ENCODE results near the gene ANKDD1A.

The ANKDD1A gene

DNA sequence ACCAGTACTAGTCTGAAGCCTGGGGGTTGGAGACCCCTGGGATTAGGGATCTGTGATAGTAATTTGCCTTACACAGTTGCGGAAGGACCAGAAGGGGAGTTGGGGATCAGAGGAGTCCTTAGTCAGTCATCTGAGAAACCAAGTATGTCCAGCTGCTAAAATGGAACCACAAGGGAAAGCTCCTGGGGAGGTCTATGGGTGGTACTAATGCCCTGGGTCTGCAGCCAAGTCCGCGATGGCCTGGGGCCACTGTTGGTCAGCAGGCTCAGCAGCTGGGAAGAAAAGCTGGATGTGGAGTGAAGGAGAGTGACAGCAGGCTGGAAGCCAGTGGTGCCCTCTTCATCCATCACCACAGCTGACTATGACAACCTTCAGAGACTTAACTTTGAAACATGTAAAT, 2.2 kb upstream of the ANKDD1A start:
- WGBS (ENCODE audit: extremely low coverage, insufficient coverage, insufficient read length): no CpG with 5 or more reads among the region's 3 CpGs
- H3K4me1 ChIP-seq (ENCODE audit: control insufficient read depth in 1 of 2, insufficient read depth in 2 of 2, low read length in 2 of 2): peaks cover 5 to 12% of the 10 kb centered on the region in 2 experiments

GRCh38 chr15:64912379-64913325, 950 bp downstream of the ANKDD1A start:
- no peak overlapping the region for H2AK5ac ChIP-seq (ENCODE audit: low read length)
- H3K4me3 ChIP-seq (ENCODE audit: low read depth, low read length): no peak overlapping the region
- H2BK12ac ChIP-seq (ENCODE audit: low read length): no peak overlapping the region
- no peak overlapping the region for H2BK5ac ChIP-seq (ENCODE audit: low read depth, low read length, poor library complexity)
- no peak overlapping the region for H3K18ac ChIP-seq (ENCODE audit: low read length)
- H3K4me2 ChIP-seq (ENCODE audit: low read length): peak overlapping the region; percentile 85
- no peak overlapping the region for H3K9ac ChIP-seq (ENCODE audit: low read length)
- peaks cover 4 to 8% of the 10 kb centered on the region in 2 experiments for H3K4me1 ChIP-seq (ENCODE audit: control insufficient read depth in 1 of 2, insufficient read depth in 2 of 2, low read length in 2 of 2)
- no peak overlapping the region for H2BK120ac ChIP-seq (ENCODE audit: insufficient read depth, low read length, poor library complexity)
- no peak overlapping the region for H4K12ac ChIP-seq (ENCODE audit: low read depth, low read length)
- no peak overlapping the region for H3K4ac ChIP-seq (ENCODE audit: low read depth, low read length)
- no peak overlapping the region for H3K14ac ChIP-seq (ENCODE audit: low read length)
- no peaks in the 10 kb centered on the region for H3K9me3 ChIP-seq (ENCODE audit: insufficient read depth, low read depth, low read length)
- no peaks in the 10 kb centered on the region for H3K79me2 ChIP-seq (ENCODE audit: control insufficient read depth, insufficient read depth, low read length, poor library complexity)
- H4K8ac ChIP-seq (ENCODE audit: low read depth, low read length): no peak overlapping the region
- no peak overlapping the region for H2AFZ ChIP-seq (ENCODE audit: insufficient read depth, low read length, poor library complexity)
- WGBS (ENCODE audit: extremely low coverage, insufficient coverage, insufficient read length): no CpG with 5 or more reads among the region's 15 CpGs
- no peak for DNase-seq
- no peaks in the 10 kb centered on the region for H3K79me1 ChIP-seq (ENCODE audit: low read length)
- no peak overlapping the region for H4K91ac ChIP-seq (ENCODE audit: low read depth, low read length)
- H3K36me3 ChIP-seq (ENCODE audit: control insufficient read depth in 1 of 2, insufficient read depth in 2 of 2, low read length in 2 of 2): no peaks in the 10 kb centered on the region
- H3K27me3 ChIP-seq (ENCODE audit: insufficient read depth, low read length): peaks cover 6% of the 10 kb centered on the region
- H3K27ac ChIP-seq (ENCODE audit: low read depth, low read length): no peak overlapping the region
- H3K23ac ChIP-seq (ENCODE audit: low read length): no peak overlapping the region

More for the DNA sequence above, 2.2 kb upstream of the ANKDD1A start:
- Histone ChIP-seq H3K79me2 (ENCODE audit: control insufficient read depth, insufficient read depth, low read length, poor library complexity) (no peaks in the 10 kb centered on the region), H3K79me1 (ENCODE audit: low read length) (no peaks in the 10 kb centered on the region), H3K9ac (ENCODE audit: low read length) (no peak overlapping the region), H3K23ac (ENCODE audit: low read length) (no peak overlapping the region), H3K18ac (ENCODE audit: low read length) (no peak overlapping the region), H3K27me3 (ENCODE audit: insufficient read depth, low read length) (peaks cover 6% of the 10 kb centered on the region), H3K36me3 (ENCODE audit: control insufficient read depth in 1 of 2, insufficient read depth in 2 of 2, low read length in 2 of 2) (no peaks in the 10 kb centered on the region), H3K14ac (ENCODE audit: low read length) (no peak overlapping the region), H2AFZ (ENCODE audit: insufficient read depth, low read length, poor library complexity) (no peak overlapping the region), H4K12ac (ENCODE audit: low read depth, low read length) (no peak overlapping the region), H2BK120ac (ENCODE audit: insufficient read depth, low read length, poor library complexity) (no peak overlapping the region), H4K8ac (ENCODE audit: low read depth, low read length) (no peak overlapping the region), H2BK5ac (ENCODE audit: low read depth, low read length, poor library complexity) (no peak overlapping the region), H2BK12ac (ENCODE audit: low read length) (no peak overlapping the region), H4K91ac (ENCODE audit: low read depth, low read length) (no peak overlapping the region), H3K4me2 (ENCODE audit: low read length) (no peak overlapping the region), H3K4me3 (ENCODE audit: low read depth, low read length) (no peak overlapping the region), H3K9me3 (ENCODE audit: insufficient read depth, low read depth, low read length) (peaks cover 4% of the 10 kb centered on the region), H3K4ac (ENCODE audit: low read depth, low read length) (no peak overlapping the region), H2AK5ac (ENCODE audit: low read length) (no peak overlapping the region), H3K27ac (ENCODE audit: low read depth, low read length) (no peak overlapping the region)
- DNase-seq: no peak

DNA sequence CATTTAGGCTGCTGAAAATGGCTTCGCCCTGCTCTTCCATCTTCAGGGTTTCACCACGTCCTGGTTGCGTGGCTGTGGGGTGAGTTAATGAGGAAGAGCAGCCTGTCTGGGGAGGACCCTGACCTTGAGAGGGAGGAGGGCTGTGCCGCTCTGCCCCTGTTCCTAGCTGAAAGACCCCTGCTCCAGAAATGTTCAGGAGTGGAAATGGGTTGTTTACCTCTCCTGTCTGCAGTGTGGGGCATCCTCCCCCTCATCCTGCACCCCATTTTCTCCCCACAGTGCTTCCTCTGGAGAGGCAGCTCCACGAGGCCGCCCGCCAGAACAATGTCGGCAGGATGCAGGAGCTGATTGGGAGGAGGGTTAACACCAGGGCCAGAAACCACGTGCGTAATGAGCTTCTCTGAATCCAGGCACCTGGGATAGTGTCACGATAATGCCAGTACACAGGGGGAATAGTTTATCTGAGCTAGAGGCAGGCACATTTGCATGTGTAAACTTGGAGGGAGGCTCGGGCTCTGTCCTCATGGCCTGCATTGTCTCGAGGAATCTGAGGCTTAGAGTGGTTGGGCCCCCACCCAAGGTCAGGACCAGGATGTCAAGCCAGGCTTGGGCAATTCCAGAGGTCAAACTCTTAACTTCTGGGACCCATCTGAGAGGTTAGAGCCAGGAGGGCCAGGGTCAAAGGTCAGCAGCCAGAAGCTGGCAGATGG, 4.0 kb downstream of the ANKDD1A start:
- H3K23ac ChIP-seq (ENCODE audit: low read length): no peak overlapping the region
- no peak overlapping the region for H2AK5ac ChIP-seq (ENCODE audit: low read length)

GRCh38 chr15:64916365-64916764, 4.7 kb downstream of the ANKDD1A start:
- Histone ChIP-seq H3K23ac (ENCODE audit: low read length) (no peak overlapping the region), H3K18ac (ENCODE audit: low read length) (no peak overlapping the region), H3K4me1 (ENCODE audit: control insufficient read depth in 1 of 2, insufficient read depth in 2 of 2, low read length in 2 of 2) (peaks cover 1 to 6% of the 10 kb centered on the region in 2 experiments), H3K27me3 (ENCODE audit: insufficient read depth, low read length) (peaks cover 3% of the 10 kb centered on the region), H3K4me2 (ENCODE audit: low read length) (no peak overlapping the region), H3K36me3 (ENCODE audit: control insufficient read depth in 1 of 2, insufficient read depth in 2 of 2, low read length in 2 of 2) (no peaks in the 10 kb centered on the region), H4K91ac (ENCODE audit: low read depth, low read length) (no peak overlapping the region), H4K8ac (ENCODE audit: low read depth, low read length) (no peak overlapping the region), H3K4ac (ENCODE audit: low read depth, low read length) (no peak overlapping the region), H3K4me3 (ENCODE audit: low read depth, low read length) (no peak overlapping the region), H3K9ac (ENCODE audit: low read length) (no peak overlapping the region), H2AK5ac (ENCODE audit: low read length) (no peak overlapping the region), H2AFZ (ENCODE audit: insufficient read depth, low read length, poor library complexity) (no peak overlapping the region), H4K12ac (ENCODE audit: low read depth, low read length) (no peak overlapping the region), H3K79me1 (ENCODE audit: low read length) (no peaks in the 10 kb centered on the region), H3K9me3 (ENCODE audit: insufficient read depth, low read depth, low read length) (no peaks in the 10 kb centered on the region), H2BK12ac (ENCODE audit: low read length) (no peak overlapping the region), H2BK5ac (ENCODE audit: low read depth, low read length, poor library complexity) (no peak overlapping the region), H3K79me2 (ENCODE audit: control insufficient read depth, insufficient read depth, low read length, poor library complexity) (no peaks in the 10 kb centered on the region), H2BK120ac (ENCODE audit: insufficient read depth, low read length, poor library complexity) (no peak overlapping the region), H3K27ac (ENCODE audit: low read depth, low read length) (no peak overlapping the region), H3K14ac (ENCODE audit: low read length) (no peak overlapping the region)
- DNase-seq: no peak
- no CpG with 5 or more reads among the region's 2 CpGs for WGBS (ENCODE audit: extremely low coverage, insufficient coverage, insufficient read length)

More for the DNA sequence above, 4.0 kb downstream of the ANKDD1A start:
- no peak overlapping the region for H3K27ac ChIP-seq (ENCODE audit: low read depth, low read length)
- H3K18ac ChIP-seq (ENCODE audit: low read length): no peak overlapping the region
- H3K4me1 ChIP-seq (ENCODE audit: control insufficient read depth in 1 of 2, insufficient read depth in 2 of 2, low read length in 2 of 2): peaks cover 4 to 8% of the 10 kb centered on the region in 2 experiments
- DNase-seq: no peak
- no peak overlapping the region for H2BK12ac ChIP-seq (ENCODE audit: low read length)
- WGBS (ENCODE audit: extremely low coverage, insufficient coverage, insufficient read length): no CpG with 5 or more reads among the region's 13 CpGs
- H3K4me2 ChIP-seq (ENCODE audit: low read length): no peak overlapping the region
- no peak overlapping the region for H4K8ac ChIP-seq (ENCODE audit: low read depth, low read length)
- H2AFZ ChIP-seq (ENCODE audit: insufficient read depth, low read length, poor library complexity): no peak overlapping the region
- H3K9me3 ChIP-seq (ENCODE audit: insufficient read depth, low read depth, low read length): no peaks in the 10 kb centered on the region
- H3K79me1 ChIP-seq (ENCODE audit: low read length): no peaks in the 10 kb centered on the region
- H3K79me2 ChIP-seq (ENCODE audit: control insufficient read depth, insufficient read depth, low read length, poor library complexity): no peaks in the 10 kb centered on the region
- H4K12ac ChIP-seq (ENCODE audit: low read depth, low read length): no peak overlapping the region
- H3K4ac ChIP-seq (ENCODE audit: low read depth, low read length): no peak overlapping the region
- no peak overlapping the region for H2BK120ac ChIP-seq (ENCODE audit: insufficient read depth, low read length, poor library complexity)
- no peak overlapping the region for H2BK5ac ChIP-seq (ENCODE audit: low read depth, low read length, poor library complexity)
- peaks cover 6% of the 10 kb centered on the region for H3K27me3 ChIP-seq (ENCODE audit: insufficient read depth, low read length)
- H3K14ac ChIP-seq (ENCODE audit: low read length): no peak overlapping the region
- no peak overlapping the region for H3K4me3 ChIP-seq (ENCODE audit: low read depth, low read length)
- no peak overlapping the region for H3K9ac ChIP-seq (ENCODE audit: low read length)
- no peak overlapping the region for H4K91ac ChIP-seq (ENCODE audit: low read depth, low read length)
- H3K36me3 ChIP-seq (ENCODE audit: control insufficient read depth in 1 of 2, insufficient read depth in 2 of 2, low read length in 2 of 2): no peaks in the 10 kb centered on the region
